Endodermal cell (in vitro differentiated cells): ENCODE data around the gene PPP5C. TPM values are rescaled to one million over a fixed set of nuclear protein-coding genes. Genes with fewer than 3 reads are reported as not detected.
A peak's percentile ranks its signal among the peaks of the same experiment; 100 is the strongest.

Experiments
- DNase-seq: peaks from one replicate; pipeline ENCODE4 v3.0.0-alpha.2; 2017
- H3K27ac ChIP-seq: 2 replicates; pipeline ENCODE4 v1.5.1; 2013; ENCODE audit warnings: mild to moderate bottlenecking, low read depth, low read length, moderate library complexity
- H3K27me3 ChIP-seq: 2 replicates; pipeline ENCODE4 v1.6.1; 2013; ENCODE audit warnings: mild to moderate bottlenecking, low read length, moderate library complexity; ENCODE audit not compliant: insufficient read depth, control insufficient read depth, poor library complexity, severe bottlenecking
- H3K36me3 ChIP-seq: 2 replicates; pipeline ENCODE4 v1.7.0; 2013; ENCODE audit warnings: mild to moderate bottlenecking, low read length, moderate library complexity; ENCODE audit not compliant: control insufficient read depth, insufficient read depth
- H3K4me1 ChIP-seq: one replicate; pipeline ENCODE4 v1.7.0; 2013; ENCODE audit warnings: low read length; ENCODE audit not compliant: control insufficient read depth, insufficient read depth
- H3K4me3 ChIP-seq: 2 replicates; pipeline ENCODE4 v1.5.1; 2013; ENCODE audit warnings: mild to moderate bottlenecking, low read length, moderate library complexity
- H3K9ac ChIP-seq: 2 replicates; pipeline ENCODE4 v1.6.1; 2013; ENCODE audit warnings: mild to moderate bottlenecking, low read length, moderate library complexity; ENCODE audit not compliant: poor library complexity, severe bottlenecking; ENCODE audit errors: extremely low read depth
- H3K9me3 ChIP-seq: 2 replicates; pipeline ENCODE4 v1.6.1; 2013; ENCODE audit warnings: mild to moderate bottlenecking, low read length, moderate library complexity; ENCODE audit not compliant: control insufficient read depth
- H3K27ac Mint-ChIP-seq: 2 replicates; pipeline ENCODE4 v1.8.0; 2020; ENCODE audit warnings: mixed read lengths
- H3K27me3 Mint-ChIP-seq: 2 replicates; pipeline ENCODE4 v1.8.0; 2021; ENCODE audit warnings: mild to moderate bottlenecking, mixed read lengths; ENCODE audit not compliant: insufficient read depth
- H3K36me3 Mint-ChIP-seq: 2 replicates; pipeline ENCODE4 v1.8.0; 2020; ENCODE audit warnings: low read depth, mixed read lengths
- H3K4me1 Mint-ChIP-seq: 2 replicates; pipeline ENCODE4 v1.8.0; 2020; ENCODE audit warnings: mixed read lengths
- H3K4me3 Mint-ChIP-seq: 2 replicates; pipeline ENCODE4 v1.8.0; 2020; ENCODE audit warnings: mild to moderate bottlenecking, moderate library complexity, mixed read lengths
- H3K9me3 Mint-ChIP-seq: 2 replicates; pipeline ENCODE4 v1.8.0; 2020; ENCODE audit warnings: mild to moderate bottlenecking, mixed read lengths
- WGBS, 2 experiments: methylation state at CpG; one replicate each; pipeline versions ENCODE4 v1.1.5 to v1.1.7; 2013; ENCODE audit warnings: missing lambda C conversion rate in 2 of 2, mixed read lengths in 1 of 2; ENCODE audit not compliant: insufficient coverage in 1 of 2, insufficient read length in 1 of 2; 5-methylcytosine and 5-hydroxymethylcytosine counted together
- total RNA-seq, 2 donors: library from RNA; stranded (reverse); fragmentation: NEBNext Ultra II Directional in 1 of 2; extraction: Animal tissue kit (Norgen Biotek cat#: 25700) in 1 of 2; gene quantifications; 2 replicates in 1 of 2; 3 replicates in 1 of 2; pipeline ENCODE4 v1.2.1, GENCODE V29; 2021
- TF ChIP-seq, protein P1 (sequence below): fragments of 200-600 bp; sonication (generic); conservative IDR thresholded peaks from 2 replicates; pipeline ENCODE4 v1.5.0; 2021; ENCODE audit warnings: antibody characterized with exemption, mild to moderate bottlenecking

Gene PPP5C
- total RNA-seq, 2 donors from 2014 or later, result 101 to 112 TPM

DNA sequence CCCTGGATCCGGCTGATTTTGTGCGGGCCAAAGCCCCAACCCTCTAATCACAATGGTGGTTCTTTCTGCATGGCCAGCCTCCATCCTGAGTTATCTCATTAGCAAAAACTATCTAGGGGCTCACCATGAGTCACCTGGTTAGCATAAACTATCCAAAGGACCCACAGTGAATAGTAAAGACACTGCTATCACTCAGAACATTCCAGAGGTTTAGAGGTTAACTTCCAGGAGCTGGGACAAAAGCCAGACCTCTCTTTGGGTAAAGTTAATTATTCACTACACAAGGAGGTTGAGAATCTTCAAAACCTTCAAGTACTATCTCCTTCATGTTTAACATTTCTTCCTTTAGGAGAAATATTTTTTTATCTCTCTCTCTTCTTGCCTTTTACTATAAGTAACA lies 18.8 kb upstream of the PPP5C start:
- Histone ChIP-seq H3K27ac (no peak overlapping the region), H3K9ac (no peak overlapping the region), H3K27me3 (no peaks in the 10 kb centered on the region), H3K36me3 (peaks cover 75% of the 10 kb centered on the region), H3K9me3 (peaks cover 53% of the 10 kb centered on the region), H3K4me1 (no peaks in the 10 kb centered on the region), H3K4me3 (peak overlapping the region; percentile 64)
- Mint-ChIP-seq H3K4me3 (no peak overlapping the region), H3K27ac (no peak overlapping the region), H3K27me3 (no peaks in the 10 kb centered on the region), H3K4me1 (no peaks in the 10 kb centered on the region), H3K36me3 (peaks cover 84% of the 10 kb centered on the region), H3K9me3 (peaks cover 46% of the 10 kb centered on the region)
- WGBS, 2 experiments, result 90% methylated on average over 2 of the region's 2 CpGs; no CpG with 5 or more reads in 1 of the 2 experiments
- no peak for DNase-seq
- TF ChIP-seq, protein P1, sequence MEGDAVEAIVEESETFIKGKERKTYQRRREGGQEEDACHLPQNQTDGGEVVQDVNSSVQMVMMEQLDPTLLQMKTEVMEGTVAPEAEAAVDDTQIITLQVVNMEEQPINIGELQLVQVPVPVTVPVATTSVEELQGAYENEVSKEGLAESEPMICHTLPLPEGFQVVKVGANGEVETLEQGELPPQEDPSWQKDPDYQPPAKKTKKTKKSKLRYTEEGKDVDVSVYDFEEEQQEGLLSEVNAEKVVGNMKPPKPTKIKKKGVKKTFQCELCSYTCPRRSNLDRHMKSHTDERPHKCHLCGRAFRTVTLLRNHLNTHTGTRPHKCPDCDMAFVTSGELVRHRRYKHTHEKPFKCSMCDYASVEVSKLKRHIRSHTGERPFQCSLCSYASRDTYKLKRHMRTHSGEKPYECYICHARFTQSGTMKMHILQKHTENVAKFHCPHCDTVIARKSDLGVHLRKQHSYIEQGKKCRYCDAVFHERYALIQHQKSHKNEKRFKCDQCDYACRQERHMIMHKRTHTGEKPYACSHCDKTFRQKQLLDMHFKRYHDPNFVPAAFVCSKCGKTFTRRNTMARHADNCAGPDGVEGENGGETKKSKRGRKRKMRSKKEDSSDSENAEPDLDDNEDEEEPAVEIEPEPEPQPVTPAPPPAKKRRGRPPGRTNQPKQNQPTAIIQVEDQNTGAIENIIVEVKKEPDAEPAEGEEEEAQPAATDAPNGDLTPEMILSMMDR, result no peak

DNA sequence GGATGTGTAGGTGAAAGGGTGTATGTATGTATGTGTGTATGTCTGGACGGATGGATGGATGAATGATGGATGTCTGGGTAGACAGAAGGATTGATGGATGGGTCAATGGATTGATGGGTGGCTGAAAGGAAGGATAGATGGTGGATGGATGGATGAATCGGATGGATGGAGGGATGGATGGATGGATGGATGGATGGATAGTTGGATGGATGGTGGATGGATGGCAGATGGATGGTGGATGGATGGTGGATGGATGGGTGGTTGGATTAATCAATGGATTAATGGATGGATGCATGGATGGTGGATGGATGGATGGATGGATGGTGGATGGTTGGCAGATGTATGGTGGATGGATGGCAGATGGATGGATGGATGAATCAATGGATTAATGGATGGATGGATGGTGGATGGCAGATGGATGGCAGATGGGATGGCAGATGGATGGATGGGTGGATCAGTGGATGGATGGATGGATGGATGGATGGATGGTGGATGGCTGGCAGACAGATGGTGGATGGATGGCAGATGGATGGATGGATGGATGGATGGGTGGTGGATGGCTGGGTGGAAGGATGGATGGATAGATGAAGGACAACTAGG lies 16.5 kb upstream of the PPP5C start:
- WGBS, 2 experiments, result 90 to 94% methylated on average over 2 of the region's 2 CpGs
- H3K36me3 ChIP-seq, result peaks cover 55% of the 10 kb centered on the region
- H3K27ac Mint-ChIP-seq, result no peak overlapping the region

DNA sequence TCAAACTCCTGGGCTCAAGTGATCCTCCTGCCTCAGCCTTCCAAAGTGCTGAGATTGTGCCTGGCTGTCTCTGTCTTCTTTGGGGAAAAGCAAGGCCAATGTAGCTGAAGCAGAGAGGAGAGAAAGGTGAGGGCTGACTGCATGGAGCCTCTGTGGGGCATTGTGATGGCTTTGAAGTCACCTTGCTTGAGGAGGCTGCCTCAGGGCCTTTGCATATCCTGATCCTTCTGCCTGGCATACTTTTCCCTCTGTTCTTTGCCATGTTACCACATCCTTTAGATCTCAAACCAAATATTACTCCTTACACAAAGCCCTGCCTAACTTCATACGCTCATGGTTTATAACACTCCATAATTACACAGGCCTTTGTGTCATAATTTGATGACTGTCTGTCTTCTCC lies 9.4 kb upstream of the PPP5C start:
- Mint-ChIP-seq H3K27me3 (peaks cover 2% of the 10 kb centered on the region), H3K4me1 (no peaks in the 10 kb centered on the region), H3K36me3 (peaks cover 38% of the 10 kb centered on the region), H3K9me3 (no peaks in the 10 kb centered on the region), H3K4me3 (no peak overlapping the region), H3K27ac (no peak overlapping the region)
- Histone ChIP-seq H3K9me3 (no peaks in the 10 kb centered on the region), H3K27ac (no peak overlapping the region), H3K27me3 (no peaks in the 10 kb centered on the region), H3K4me3 (no peak overlapping the region), H3K9ac (no peak overlapping the region), H3K36me3 (peaks cover 11% of the 10 kb centered on the region), H3K4me1 (no peaks in the 10 kb centered on the region)
- WGBS, 2 experiments, result 100% methylated on average over 1 of the region's 1 CpG
- TF ChIP-seq, protein P1, result no peak
- DNase-seq, result no peak

More for the DNA sequence above, 16.5 kb upstream of the PPP5C start:
- no peak overlapping the region for H3K4me3 Mint-ChIP-seq
- no peak for DNase-seq
- no peak overlapping the region for H3K27ac ChIP-seq
- H3K27me3 ChIP-seq, result no peaks in the 10 kb centered on the region
- no peaks in the 10 kb centered on the region for H3K4me1 ChIP-seq
- no peak overlapping the region for H3K9ac ChIP-seq
- H3K4me3 ChIP-seq, result no peak overlapping the region
- H3K27me3 Mint-ChIP-seq, result no peaks in the 10 kb centered on the region
- H3K4me1 Mint-ChIP-seq, result no peaks in the 10 kb centered on the region
- peaks cover 37% of the 10 kb centered on the region for H3K9me3 ChIP-seq
- H3K9me3 Mint-ChIP-seq, result peaks cover 38% of the 10 kb centered on the region
- H3K36me3 Mint-ChIP-seq, result peaks cover 65% of the 10 kb centered on the region
- TF ChIP-seq, protein P1, result no peak
